ENCODE measurements around the gene PHOX2A. TPM values are rescaled to one million over a fixed set of nuclear protein-coding genes. Genes with fewer than 3 reads are reported as not detected.

The PHOX2A gene
- total and polyA plus RNA-seq, 2 donors (not counting 1 experiment from before 2014, with no cell fraction given) = not detected

- Histone ChIP-seq H3K9me3 (ENCODE audit: control extremely low read depth in 1 of 3, control insufficient read depth in 2 of 3, insufficient read depth in 1 of 3, low read length in 2 of 3) (peaks cover 0 to 25% (median 0%) of the 10 kb centered on the region in 3 donors), H4K20me1 (ENCODE audit: control insufficient read depth, insufficient read depth, low read length, poor library complexity, severe bottlenecking) (no peaks in the 10 kb centered on the region), H3K36me3 (replicated peaks in 1 of 2; ENCODE audit: control extremely low read depth in 1 of 2, control insufficient read depth in 1 of 2, extremely low read depth in 1 of 2, insufficient read depth in 2 of 2, low read length in 1 of 2) (no peaks in the 10 kb centered on the region), H3K79me2 (ENCODE audit: control insufficient read depth, insufficient read depth, low read length) (no peaks in the 10 kb centered on the region), H3K9ac (ENCODE audit: low read length) (no peak overlapping the region), H3K27ac (ENCODE audit: low read length in 2 of 2) (no peak overlapping the region), H2AFZ (ENCODE audit: insufficient read depth, low read depth, low read length, poor library complexity, severe bottlenecking) (no peak overlapping the region), H3K27me3 (replicated peaks in 1 of 4; ENCODE audit: control extremely low read depth in 1 of 4, control insufficient read depth in 3 of 4, insufficient read depth in 4 of 4, low read length in 3 of 4) (peaks cover 0 to 71% (median 41%) of the 10 kb centered on the region in 4 experiments), H3K4me1 (ENCODE audit: control insufficient read depth in 2 of 2, insufficient read depth in 2 of 2, low read length in 2 of 2) (peaks cover 12 to 30% of the 10 kb centered on the region in 2 donors), H3K4me3 (ENCODE audit: control extremely low read depth in 1 of 5, extremely low read depth in 1 of 5, insufficient read depth in 1 of 5, low read depth in 2 of 5, low read length in 4 of 5) (no peak overlapping the region), H3K4me2 (replicated peaks; ENCODE audit: low read depth, low read length, poor library complexity, severe bottlenecking) (no peak overlapping the region)
- no peak for TF ChIP-seq EZH2 (IDR thresholded peaks at IDR 0.05; ENCODE audit: borderline replicate concordance, insufficient read depth, low read depth, low read length, poor library complexity, severe bottlenecking)
- TF ChIP-seq, protein P1, sequence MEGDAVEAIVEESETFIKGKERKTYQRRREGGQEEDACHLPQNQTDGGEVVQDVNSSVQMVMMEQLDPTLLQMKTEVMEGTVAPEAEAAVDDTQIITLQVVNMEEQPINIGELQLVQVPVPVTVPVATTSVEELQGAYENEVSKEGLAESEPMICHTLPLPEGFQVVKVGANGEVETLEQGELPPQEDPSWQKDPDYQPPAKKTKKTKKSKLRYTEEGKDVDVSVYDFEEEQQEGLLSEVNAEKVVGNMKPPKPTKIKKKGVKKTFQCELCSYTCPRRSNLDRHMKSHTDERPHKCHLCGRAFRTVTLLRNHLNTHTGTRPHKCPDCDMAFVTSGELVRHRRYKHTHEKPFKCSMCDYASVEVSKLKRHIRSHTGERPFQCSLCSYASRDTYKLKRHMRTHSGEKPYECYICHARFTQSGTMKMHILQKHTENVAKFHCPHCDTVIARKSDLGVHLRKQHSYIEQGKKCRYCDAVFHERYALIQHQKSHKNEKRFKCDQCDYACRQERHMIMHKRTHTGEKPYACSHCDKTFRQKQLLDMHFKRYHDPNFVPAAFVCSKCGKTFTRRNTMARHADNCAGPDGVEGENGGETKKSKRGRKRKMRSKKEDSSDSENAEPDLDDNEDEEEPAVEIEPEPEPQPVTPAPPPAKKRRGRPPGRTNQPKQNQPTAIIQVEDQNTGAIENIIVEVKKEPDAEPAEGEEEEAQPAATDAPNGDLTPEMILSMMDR (IDR thresholded peaks at IDR 0.05) = no peak
- WGBS (ENCODE audit: insufficient coverage) = 10% methylated on average over 11 of the region's 19 CpGs
- ChIA-PET POLR2A (no interaction called here), CTCF (interaction anchor here (1.6 kb wide), 1 partner anchor 61 kb away, joined by 4 read pairs; no protein-coding TSS in a partner anchor)
- ATAC-seq (ENCODE audit: low read depth) (no peak), DNase-seq (no peak)
- peaks cover 38% of the 10 kb centered on the region for H3K27me3 Mint-ChIP-seq
- intact Hi-C loops (cut with micrococcal nuclease) = no loop called here
- no peak overlapping the region for H3K27ac Mint-ChIP-seq
- H3K4me3 Mint-ChIP-seq = no peak overlapping the region
- no peaks in the 10 kb centered on the region for H3K9me3 Mint-ChIP-seq (ENCODE audit: insufficient read depth)
- peaks cover 23% of the 10 kb centered on the region for H3K4me1 Mint-ChIP-seq
Observed at GRCh38 chr11:72245263-72245816, 1.4 kb upstream of the PHOX2A start.

- no peak for DNase-seq
- no peaks in the 10 kb centered on the region for H3K36me3 ChIP-seq (replicated peaks in 1 of 2; ENCODE audit: control extremely low read depth in 1 of 2, control insufficient read depth in 1 of 2, extremely low read depth in 1 of 2, insufficient read depth in 2 of 2, low read length in 1 of 2)
- no peaks in the 10 kb centered on the region for H3K9me3 Mint-ChIP-seq (ENCODE audit: insufficient read depth)
- H3K27ac ChIP-seq (ENCODE audit: low read length in 2 of 2) = no peak overlapping the region
- 13% methylated on average over 45 of the region's 46 CpGs for WGBS (ENCODE audit: insufficient coverage)
- TF ChIP-seq, protein P1 (IDR thresholded peaks at IDR 0.05) = no peak
- TF ChIP-seq EZH2 (IDR thresholded peaks at IDR 0.05; ENCODE audit: borderline replicate concordance, insufficient read depth, low read depth, low read length, poor library complexity, severe bottlenecking) = peak; percentile 97
- CTCF ChIA-PET = no interaction called here
- H3K79me2 ChIP-seq (ENCODE audit: control insufficient read depth, insufficient read depth, low read length) = no peaks in the 10 kb centered on the region
- H3K27ac Mint-ChIP-seq = no peak overlapping the region
- H4K20me1 ChIP-seq (ENCODE audit: control insufficient read depth, insufficient read depth, low read length, poor library complexity, severe bottlenecking) = no peaks in the 10 kb centered on the region
- H3K4me1 Mint-ChIP-seq = peaks cover 25% of the 10 kb centered on the region
- H3K9ac ChIP-seq (ENCODE audit: low read length) = no peak overlapping the region
- H3K27me3 ChIP-seq (replicated peaks in 1 of 4; ENCODE audit: control extremely low read depth in 1 of 4, control insufficient read depth in 3 of 4, insufficient read depth in 4 of 4, low read length in 3 of 4) = peaks cover 0 to 73% (median 43%) of the 10 kb centered on the region in 4 experiments
- H3K27me3 Mint-ChIP-seq = peaks cover 40% of the 10 kb centered on the region
- intact Hi-C loops (cut with micrococcal nuclease) = no loop called here
- ATAC-seq (ENCODE audit: low read depth) = no peak
- peaks cover 0 to 25% (median 0%) of the 10 kb centered on the region in 3 donors for H3K9me3 ChIP-seq (ENCODE audit: control extremely low read depth in 1 of 3, control insufficient read depth in 2 of 3, insufficient read depth in 1 of 3, low read length in 2 of 3)
- H3K4me3 ChIP-seq (ENCODE audit: control extremely low read depth in 1 of 5, extremely low read depth in 1 of 5, insufficient read depth in 1 of 5, low read depth in 2 of 5, low read length in 4 of 5) = peak overlapping the region in 1 of 5 experiments; percentile 14
- peak overlapping the region; percentile 47 for H3K4me2 ChIP-seq (replicated peaks; ENCODE audit: low read depth, low read length, poor library complexity, severe bottlenecking)
- H3K4me3 Mint-ChIP-seq = peak overlapping the region; percentile 2
- H2AFZ ChIP-seq (ENCODE audit: insufficient read depth, low read depth, low read length, poor library complexity, severe bottlenecking) = no peak overlapping the region
- POLR2A ChIA-PET = no interaction called here
- peaks cover 17 to 34% of the 10 kb centered on the region in 2 donors for H3K4me1 ChIP-seq (ENCODE audit: control insufficient read depth in 2 of 2, insufficient read depth in 2 of 2, low read length in 2 of 2)
Observed at GRCh38 chr11:72244361-72245262, 636 bp upstream of the PHOX2A start.
